CD14-positive monocyte (primary cell): ENCODE results near the gene PLIN4. TPM values are rescaled to one million over a fixed set of nuclear protein-coding genes. Genes with fewer than 3 reads are reported as not detected.

Experiments used
- DNase-seq, 3 donors: peaks; one replicate each; pipeline ENCODE4 v3.0.0-alpha.2; 2011 to 2022
- H2AFZ ChIP-seq: 2 replicates; pipeline ENCODE4 v1.6.0; 2012; ENCODE audit warnings: mild to moderate bottlenecking, low read depth, low read length, inconsistent platforms; ENCODE audit not compliant: insufficient read depth, poor library complexity, severe bottlenecking
- H3K27ac ChIP-seq, 2 donors: 1 replicate in 1 of 2; 2 replicates in 1 of 2; pipeline ENCODE4 v1.5.1; 2012 to 2013; ENCODE audit warnings: low read length in 2 of 2, control low read depth in 1 of 2, inconsistent platforms in 1 of 2, low read depth in 1 of 2, mild to moderate bottlenecking in 1 of 2
- H3K27me3 ChIP-seq, 2 donors: one replicate each; pipeline versions ENCODE4 v1.6.0 to v1.6.1; 2011 to 2013; ENCODE audit warnings: low read length in 2 of 2; ENCODE audit not compliant: control insufficient read depth in 2 of 2, insufficient read depth in 2 of 2
- H3K36me3 ChIP-seq, 2 donors: replicated peaks in 1 of 2; 1 replicate in 1 of 2; 2 replicates in 1 of 2; pipeline versions ENCODE4 v1.5.1 to v1.6.1; 2012 to 2013; ENCODE audit warnings: low read length in 2 of 2, control low read depth in 1 of 2, inconsistent platforms in 1 of 2, mild to moderate bottlenecking in 1 of 2; ENCODE audit not compliant: insufficient read depth in 2 of 2, control insufficient read depth in 1 of 2
- H3K4me1 ChIP-seq, 2 donors: 1 replicate in 1 of 2; 2 replicates in 1 of 2; pipeline versions ENCODE4 v1.5.1 to v1.6.1; 2012 to 2013; ENCODE audit warnings: low read length in 2 of 2, control low read depth in 1 of 2, inconsistent platforms in 1 of 2, mild to moderate bottlenecking in 1 of 2, moderate library complexity in 1 of 2; ENCODE audit not compliant: insufficient read depth in 2 of 2, control insufficient read depth in 1 of 2
- H3K4me2 ChIP-seq: replicated peaks from 2 replicates; pipeline ENCODE3; 2012; ENCODE audit warnings: low read length, moderate library complexity, mild to moderate bottlenecking; ENCODE audit not compliant: poor library complexity, severe bottlenecking; ENCODE audit errors: extremely low read depth
- H3K4me3 ChIP-seq, 3 experiments: fragments of 200-600 bp in 1 of 3; sonication (generic) in 1 of 3; replicated peaks in 1 of 3; 1 replicate in 2 of 3; 2 replicates in 1 of 3; pipeline ENCODE4 v1.5.1; 2011 to 2013; ENCODE audit warnings: low read length in 3 of 3, mild to moderate bottlenecking in 3 of 3, control low read depth in 2 of 3, low read depth in 2 of 3, inconsistent platforms in 1 of 3, moderate library complexity in 1 of 3
- H3K79me2 ChIP-seq: 2 replicates; pipeline ENCODE4 v1.6.0; 2012; ENCODE audit warnings: mild to moderate bottlenecking, control low read depth, inconsistent platforms, low read length, moderate library complexity; ENCODE audit not compliant: insufficient read depth
- H3K9ac ChIP-seq: 2 replicates; pipeline ENCODE4 v1.6.0; 2017; ENCODE audit warnings: low read length, mild to moderate bottlenecking; ENCODE audit not compliant: insufficient read depth, poor library complexity, severe bottlenecking
- H3K9me3 ChIP-seq, 2 donors: replicated peaks in 1 of 2; 1 replicate in 1 of 2; 2 replicates in 1 of 2; pipeline versions ENCODE4 v1.5.1 to v1.6.1; 2012 to 2013; ENCODE audit warnings: low read length in 2 of 2, control low read depth in 1 of 2; ENCODE audit not compliant: control insufficient read depth in 1 of 2, insufficient read depth in 1 of 2
- H4K20me1 ChIP-seq: 2 replicates; pipeline ENCODE4 v1.6.0; 2012; ENCODE audit warnings: mild to moderate bottlenecking, low read length, control low read depth, moderate library complexity; ENCODE audit not compliant: insufficient read depth
- H3K27ac Mint-ChIP-seq, 7 donors: one replicate each; pipeline ENCODE4 v1.8.0; 2020; ENCODE audit warnings: mild to moderate bottlenecking in 7 of 7, mixed read lengths in 7 of 7, moderate library complexity in 6 of 7, inconsistent platforms in 2 of 7
- H3K27me3 Mint-ChIP-seq, 3 donors: one replicate each; pipeline ENCODE4 v1.8.0; 2021 to 2022; ENCODE audit warnings: low read depth in 3 of 3, mild to moderate bottlenecking in 3 of 3, mixed read lengths in 3 of 3, moderate library complexity in 3 of 3, inconsistent platforms in 1 of 3
- H3K36me3 Mint-ChIP-seq, 2 donors: one replicate each; pipeline ENCODE4 v1.8.0; 2020; ENCODE audit warnings: mixed read lengths in 2 of 2, inconsistent platforms in 1 of 2, mild to moderate bottlenecking in 1 of 2
- H3K4me1 Mint-ChIP-seq: one replicate; pipeline ENCODE4 v1.8.0; 2020; ENCODE audit warnings: mild to moderate bottlenecking, mixed read lengths
- H3K4me3 Mint-ChIP-seq, 2 donors: one replicate each; pipeline ENCODE4 v1.8.0; 2020; ENCODE audit warnings: mild to moderate bottlenecking in 2 of 2, mixed read lengths in 2 of 2, moderate library complexity in 1 of 2
- H3K9me3 Mint-ChIP-seq, 7 donors: one replicate each; pipeline ENCODE4 v1.8.0; 2020 to 2022; ENCODE audit warnings: mixed read lengths in 7 of 7, mild to moderate bottlenecking in 6 of 7, moderate library complexity in 6 of 7, inconsistent platforms in 2 of 7
- CTCF ChIP-seq: fragments of 200-600 bp; IDR thresholded peaks from one replicate; pipeline ENCODE4 v1.8.0; 2022; ENCODE audit warnings: antibody characterized with exemption, mild to moderate bottlenecking
- WGBS: methylation state at CpG from one replicate; pipeline ENCODE4 v1.1.5; 2013; ENCODE audit warnings: missing lambda C conversion rate; ENCODE audit not compliant: insufficient coverage; 5-methylcytosine and 5-hydroxymethylcytosine counted together
- intact Hi-C, 2 donors: fragments of 100-400 bp; cut with micrococcal nuclease; formaldehyde crosslinking; loops; one replicate each; pipeline versions ENCODE4 v1.15.0 to v1.15.1; 2023
- polyA plus RNA-seq, 3 donors: library from polyadenylated mRNA; depleted of rRNA in 1 of 3; unstranded in 2 of 3; stranded (reverse) in 1 of 3; fragments of 300-500 nt in 2 of 3; fragments of >200 nt in 1 of 3; fragmentation: Illumina TruSeq in 2 of 3; gene quantifications; 1 replicate in 2 of 3; 2 replicates in 1 of 3; pipeline ENCODE4 v1.2.3, GENCODE V29; 2012 to 2021

Gene PLIN4
- polyA plus RNA-seq, 3 donors = 0.05 to 0.19 TPM; not detected in 1

- Histone ChIP-seq H3K4me3 (no peak overlapping the region), H4K20me1 (no peaks in the 10 kb centered on the region), H3K27me3 (no peaks in the 10 kb centered on the region), H3K4me1 (peaks cover 0 to 6% of the 10 kb centered on the region in 2 donors), H3K36me3 (peaks cover 41 to 44% of the 10 kb centered on the region in 2 donors), H3K79me2 (no peaks in the 10 kb centered on the region), H2AFZ (no peak overlapping the region), H3K4me2 (no peak overlapping the region), H3K27ac (no peak overlapping the region), H3K9me3 (no peaks in the 10 kb centered on the region), H3K9ac (no peak overlapping the region)
- Mint-ChIP-seq H3K36me3 (peaks cover 40 to 58% of the 10 kb centered on the region in 2 donors), H3K27me3 (no peaks in the 10 kb centered on the region), H3K9me3 (no peaks in the 10 kb centered on the region), H3K4me3 (no peak overlapping the region), H3K4me1 (peaks cover 7% of the 10 kb centered on the region), H3K27ac (no peak overlapping the region)
- intact Hi-C loops = no loop called here
- no peak for TF ChIP-seq CTCF
- DNase-seq = no peak
- WGBS = 96% methylated on average over 20 of the region's 25 CpGs
These were observed 15.0 kb downstream of the PLIN4 start for GRCh38 chr19:4503132-4503824.

- H3K27ac Mint-ChIP-seq = peak overlapping the region in 2 of 7 donors; percentile 22 to 41
- no peaks in the 10 kb centered on the region for H3K9me3 ChIP-seq
- H3K4me2 ChIP-seq = no peak overlapping the region
- H4K20me1 ChIP-seq = no peaks in the 10 kb centered on the region
- peaks cover 49 to 52% of the 10 kb centered on the region in 2 donors for H3K36me3 ChIP-seq
- intact Hi-C loops = no loop called here
- no peak overlapping the region for H2AFZ ChIP-seq
- no peak overlapping the region for H3K4me3 ChIP-seq
- no peaks in the 10 kb centered on the region for H3K9me3 Mint-ChIP-seq
- DNase-seq = no peak
- peaks cover 0 to 6% of the 10 kb centered on the region in 2 donors for H3K4me1 ChIP-seq
- no peaks in the 10 kb centered on the region for H3K79me2 ChIP-seq
- H3K27me3 Mint-ChIP-seq = no peaks in the 10 kb centered on the region
- WGBS = 93% methylated on average over 29 of the region's 37 CpGs
- H3K9ac ChIP-seq = no peak overlapping the region
- no peak overlapping the region for H3K27ac ChIP-seq
- H3K4me1 Mint-ChIP-seq = peaks cover 7% of the 10 kb centered on the region
- no peak for TF ChIP-seq CTCF
- no peak overlapping the region for H3K4me3 Mint-ChIP-seq
- no peaks in the 10 kb centered on the region for H3K27me3 ChIP-seq
- H3K36me3 Mint-ChIP-seq = peaks cover 47 to 58% of the 10 kb centered on the region in 2 donors
These were observed 15.8 kb downstream of the PLIN4 start for GRCh38 chr19:4502282-4503131.
